Endothelial cell of umbilical vein (primary cell): ENCODE measurements around the gene QRFP. TPM values are rescaled to one million over a fixed set of nuclear protein-coding genes. Genes with fewer than 3 reads are reported as not detected.

Source experiments
- BruUV-seq: library from RNA; stranded (reverse); fragments of 400-500 nt; replicated peaks from 2 replicates; lab custom pipeline; 2021; lab: Mats Ljungman, UMichigan
- CTCF ChIA-PET: fragments of 300-600, 350-600 bp; sonication (Branson Sonifier 250); formaldehyde crosslinking; loops from one replicate; lab custom pipeline; 2021; ENCODE audit warnings: antibody characterized with exemption, inconsistent platforms; lab: Charles Lee
- POLR2A ChIA-PET: fragments of 300-600, 350-600 bp; sonication (Branson Sonifier 250); formaldehyde crosslinking; loops from one replicate; lab custom pipeline; 2021; ENCODE audit warnings: antibody characterized with exemption, inconsistent platforms; lab: Charles Lee
- DNase-seq: peaks from one replicate; pipeline ENCODE4 v3.0.0-alpha.2; 2011; ENCODE audit warnings: low read depth, low spot score
- FAIRE-seq: peaks from 2 replicates; lab custom pipeline; 2011; peaks lifted over from hg19 to GRCh38; lab: Jason Lieb, UNC
- H2AFZ ChIP-seq: 2 replicates; pipeline ENCODE4 v1.6.0; 2012; ENCODE audit warnings: low read depth, low read length, control low read depth, inconsistent platforms
- H3K27ac ChIP-seq: 2 replicates; pipeline ENCODE4 v1.5.1; 2011; ENCODE audit warnings: low read depth, mild to moderate bottlenecking, control low read depth, low read length, moderate library complexity; ENCODE audit not compliant: insufficient read depth
- H3K27me3 ChIP-seq, 2 experiments: 2 replicates each; pipeline versions ENCODE4 v1.6.0 to v1.6.1; 2011; ENCODE audit warnings: low read length in 2 of 2, mixed read lengths in 1 of 2; ENCODE audit not compliant: control insufficient read depth in 2 of 2, insufficient read depth in 2 of 2
- H3K36me3 ChIP-seq, 2 experiments: 2 replicates in 1 of 2; 3 replicates in 1 of 2; pipeline ENCODE4 v1.5.1; 2011; ENCODE audit warnings: low read length in 2 of 2, mild to moderate bottlenecking in 1 of 2, moderate library complexity in 1 of 2; ENCODE audit not compliant: control insufficient read depth in 2 of 2, insufficient read depth in 2 of 2; ENCODE audit errors: extremely low read depth in 1 of 2
- H3K4me1 ChIP-seq: 3 replicates; pipeline ENCODE4 v1.5.1; 2011; ENCODE audit warnings: mild to moderate bottlenecking, low read length; ENCODE audit not compliant: control insufficient read depth, insufficient read depth; ENCODE audit errors: extremely low read depth
- H3K4me2 ChIP-seq: 2 replicates; pipeline ENCODE4 v1.6.1; 2011; ENCODE audit warnings: low read length, control low read depth, mixed read lengths; ENCODE audit not compliant: insufficient read depth
- H3K4me3 ChIP-seq, 3 experiments: fragments of 200-600 bp in 1 of 3; sonication (generic), shearing (Covaris generic) in 1 of 3; replicated peaks in 1 of 3; 2 replicates each; pipeline ENCODE4 v1.5.1; 2011 to 2016; ENCODE audit warnings: control low read depth in 3 of 3, low read length in 3 of 3, mild to moderate bottlenecking in 2 of 3, inconsistent platforms in 1 of 3, low read depth in 1 of 3, moderate library complexity in 1 of 3; ENCODE audit not compliant: insufficient read depth in 1 of 3
- H3K79me2 ChIP-seq: 2 replicates; pipeline ENCODE4 v1.6.0; 2012; ENCODE audit warnings: low read length, inconsistent platforms; ENCODE audit not compliant: control insufficient read depth, insufficient read depth
- H3K9ac ChIP-seq: replicated peaks from 2 replicates; pipeline ENCODE3; 2011; ENCODE audit warnings: low read length, control low read depth; ENCODE audit not compliant: insufficient read depth; ENCODE audit errors: extremely low read depth
- H3K9me1 ChIP-seq: replicated peaks from 3 replicates; pipeline ENCODE4 v1.6.0; 2011; ENCODE audit warnings: mild to moderate bottlenecking, low read length; ENCODE audit not compliant: control insufficient read depth, insufficient read depth; ENCODE audit errors: extremely low read depth
- H3K9me3 ChIP-seq: replicated peaks from 2 replicates; pipeline ENCODE4 v1.5.1; 2012; ENCODE audit warnings: low read length, inconsistent platforms; ENCODE audit not compliant: control insufficient read depth, insufficient read depth
- H4K20me1 ChIP-seq: replicated peaks from 2 replicates; pipeline ENCODE3; 2011; ENCODE audit warnings: mild to moderate bottlenecking, low read length; ENCODE audit not compliant: control insufficient read depth, insufficient read depth; ENCODE audit errors: extremely low read depth
- CTCF ChIP-seq, 2 donors: IDR thresholded peaks; 1 replicate in 1 of 2; 2 replicates in 1 of 2; pipeline ENCODE4 v1.5.1; 2011; ENCODE audit warnings: low read length in 2 of 2, mild to moderate bottlenecking in 2 of 2, moderate library complexity in 2 of 2, control low read depth in 1 of 2, inconsistent platforms in 1 of 2, low read depth in 1 of 2; ENCODE audit not compliant: insufficient read depth in 1 of 2; ENCODE audit errors: extremely low read depth in 1 of 2
- EZH2 ChIP-seq: IDR thresholded peaks from 2 replicates; pipeline ENCODE4 v1.6.1; 2012; ENCODE audit warnings: borderline replicate concordance, low read depth, mild to moderate bottlenecking, moderate library complexity, low read length, inconsistent platforms; ENCODE audit not compliant: severe bottlenecking
- MYC ChIP-seq: IDR thresholded peaks from one replicate; pipeline ENCODE4 v1.6.1; 2011; ENCODE audit warnings: mild to moderate bottlenecking, low read depth, low read length
- POLR2A ChIP-seq: IDR thresholded peaks from 2 replicates; pipeline ENCODE4 v1.6.1; 2012; ENCODE audit warnings: low read depth, mild to moderate bottlenecking, control low read depth, low read length
- dilution Hi-C: fragments of 300-500 bp; cut with MboI; formaldehyde crosslinking; loops from one replicate; pipeline ENCODE4 v1.15.0; 2019; ENCODE audit warnings: low sequenced_read_pairs; ENCODE audit not compliant: extremely low pct_ligation_motif_present
- intact Hi-C: fragments of 100-400 bp; cut with micrococcal nuclease; formaldehyde crosslinking; loops from one replicate; pipeline ENCODE4 v1.10.0; 2022
- polyA plus RNA-seq, 4 experiments: library from polyadenylated mRNA; depleted of rRNA in 3 of 4; stranded (reverse) in 3 of 4; unstranded in 1 of 4; fragments of >200 nt; gene quantifications; 2 replicates each; pipeline versions ENCODE4 v1.2.1 to v1.2.3, GENCODE V29; 2011 to 2012; ENCODE audit warnings: missing spikeins in 1 of 4
- total RNA-seq: library from RNA; stranded (reverse); gene quantifications from 2 replicates; pipeline ENCODE4 v1.2.3, GENCODE V29; 2021
- TF ChIP-seq, protein P1 (sequence below): IDR thresholded peaks from 2 replicates; pipeline ENCODE4 v1.6.1; 2011; ENCODE audit not compliant: insufficient read depth, insufficient read length

QRFP gene
- total and polyA plus RNA-seq, 2 donors (not counting 3 experiments of a cell fraction or from before 2014, with no cell fraction given): not detected

DNA sequence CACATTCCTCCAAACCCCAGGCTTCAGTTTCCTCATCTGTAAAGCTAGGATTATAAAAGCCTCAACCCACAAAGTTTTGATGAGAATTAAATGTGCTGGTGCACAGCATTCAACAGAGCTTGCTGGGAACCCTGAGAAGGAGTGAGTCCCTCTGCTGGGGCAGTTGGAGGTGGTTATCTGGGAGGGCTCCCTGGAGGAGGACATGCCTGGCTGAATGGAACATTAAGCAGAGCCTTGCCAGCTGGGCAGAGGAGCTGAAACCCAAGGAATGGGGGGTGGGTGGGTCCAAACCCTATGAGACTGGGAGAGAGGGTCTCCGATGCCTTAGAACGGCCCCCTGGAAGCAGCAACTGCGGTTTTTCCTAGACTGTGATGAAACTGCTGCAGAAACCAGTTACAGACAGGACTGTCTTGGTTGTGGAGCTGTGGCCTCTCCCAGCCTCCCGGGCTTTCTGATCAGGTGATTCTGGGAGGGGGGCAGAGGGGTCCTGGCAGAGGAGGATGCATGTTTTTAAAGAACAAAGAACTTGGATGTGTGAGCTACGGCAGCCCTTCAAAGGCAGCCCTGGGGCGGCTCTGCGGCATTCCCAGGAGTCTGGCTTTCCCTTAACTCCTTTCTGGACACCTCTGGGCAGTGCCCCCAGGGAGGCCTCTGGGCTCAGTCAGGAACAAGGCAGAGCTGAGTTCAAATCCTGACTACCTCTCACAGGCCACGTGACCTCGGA, 21.7 kb upstream of the QRFP start:
- no peak for FAIRE-seq
- H4K20me1 ChIP-seq: no peaks in the 10 kb centered on the region
- H3K4me1 ChIP-seq: no peaks in the 10 kb centered on the region
- POLR2A ChIA-PET: no interaction called here
- dilution Hi-C loops: no loop called here
- H3K4me3 ChIP-seq: no peak overlapping the region
- H3K79me2 ChIP-seq: no peaks in the 10 kb centered on the region
- DNase-seq: no peak
- H3K4me2 ChIP-seq: no peak overlapping the region
- no peak overlapping the region for H3K9ac ChIP-seq
- no peak overlapping the region for H2AFZ ChIP-seq
- TF ChIP-seq, protein P1, sequence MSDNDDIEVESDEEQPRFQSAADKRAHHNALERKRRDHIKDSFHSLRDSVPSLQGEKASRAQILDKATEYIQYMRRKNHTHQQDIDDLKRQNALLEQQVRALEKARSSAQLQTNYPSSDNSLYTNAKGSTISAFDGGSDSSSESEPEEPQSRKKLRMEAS: no peak
- TF ChIP-seq CTCF (IDR thresholded peaks at IDR 0.05; ENCODE audit: extremely low read depth in 1 of 2, insufficient read depth in 1 of 2, low read depth in 1 of 2, low read length in 2 of 2) (no peak), POLR2A (no peak), MYC (no peak), EZH2 (no peak)
- H3K27me3 ChIP-seq: peaks cover 0 to 7% of the 10 kb centered on the region in 2 experiments
- no peaks in the 10 kb centered on the region for H3K9me3 ChIP-seq
- H3K9me1 ChIP-seq: no peaks in the 10 kb centered on the region
- BruUV-seq: no TSS peak
- H3K27ac ChIP-seq: no peak overlapping the region
- H3K36me3 ChIP-seq: no peaks in the 10 kb centered on the region
- CTCF ChIA-PET: interaction anchor here (0.8 to 1.3 kb wide), 2 partner anchors 11 to 128 kb away, joined by 3 to 4 read pairs; no protein-coding TSS in a partner anchor
- intact Hi-C loops: no loop called here
